Measurements from ENCODE around the gene RFLNA.
"Not testable (repeated sequence)": the region's sequence is repeated elsewhere in the genome, so short reads cannot be mapped to it uniquely, and the experiment has no call there.

RFLNA gene

DNA sequence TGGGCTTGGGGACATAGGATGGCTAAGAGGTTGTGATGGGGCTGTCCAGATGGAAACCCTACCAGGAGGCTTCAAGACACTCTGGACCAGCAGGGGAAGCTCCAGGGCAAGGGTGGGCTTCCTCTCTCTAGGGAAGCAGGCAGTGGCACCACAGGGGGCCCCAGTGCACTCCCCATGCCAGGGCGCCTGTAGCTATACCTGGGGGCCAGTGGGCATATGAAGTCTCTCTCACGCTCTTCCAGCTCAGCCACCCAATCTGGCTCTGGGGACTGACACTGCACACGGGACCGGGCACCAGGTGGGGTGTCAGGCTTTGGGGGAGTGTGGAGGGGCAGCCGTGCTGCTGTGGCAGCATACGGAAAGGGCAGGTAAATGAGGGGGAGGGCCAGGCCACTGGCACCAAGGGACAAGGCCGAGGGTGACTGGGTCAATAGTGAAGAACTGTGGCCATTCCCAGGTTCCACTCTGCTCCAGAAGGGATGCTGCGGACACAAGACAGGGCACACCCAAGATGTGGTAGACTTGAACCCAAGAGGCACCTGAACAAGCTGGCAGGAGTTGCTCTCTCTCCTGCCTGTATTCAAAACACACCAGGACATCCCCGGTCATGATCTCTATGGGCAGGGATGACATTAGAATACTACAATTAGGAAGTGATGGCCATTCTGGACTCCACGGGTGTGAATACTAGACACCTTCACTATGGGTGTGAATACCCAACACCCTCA, 27.5 kb downstream of the RFLNA start:
- peak; percentile 19 for DNase-seq

GRCh38 chr12:124322999-124323328, 28.1 kb downstream of the RFLNA start:
- not testable (repeated sequence) for DNase-seq

DNA sequence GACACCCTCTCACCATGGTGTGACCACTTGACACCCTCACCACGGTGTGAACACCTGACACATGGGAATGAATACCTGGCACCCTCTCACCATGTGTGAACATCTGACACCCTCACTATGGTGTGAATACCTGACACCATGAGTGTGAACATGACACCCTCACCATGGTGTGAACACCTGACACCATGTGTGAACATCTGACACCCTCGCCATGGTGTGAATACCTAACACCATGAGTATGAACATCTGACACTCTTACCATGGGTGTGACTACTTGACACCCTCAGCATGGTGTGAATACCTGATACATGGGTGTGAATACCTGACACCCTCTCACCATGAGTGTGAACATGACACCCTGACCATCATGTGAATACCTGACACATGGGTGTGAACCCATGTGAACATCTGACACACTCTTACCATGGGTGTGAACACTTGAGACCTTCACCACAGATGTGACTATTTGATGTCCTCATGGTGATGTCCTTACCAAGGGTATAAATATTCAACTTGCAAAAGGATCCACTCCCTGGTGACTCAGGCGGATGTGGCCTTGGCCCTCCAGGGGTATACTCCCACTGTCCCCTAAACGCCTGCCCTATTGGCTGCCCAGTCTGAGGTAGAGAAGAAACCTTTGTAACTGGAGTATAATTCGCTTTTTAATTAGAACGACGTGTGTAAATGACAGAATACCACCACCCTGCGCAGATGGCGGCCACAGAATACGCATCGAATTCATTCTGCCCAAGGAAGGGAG, 29.1 kb downstream of the RFLNA start:
- no peak for DNase-seq

DNA sequence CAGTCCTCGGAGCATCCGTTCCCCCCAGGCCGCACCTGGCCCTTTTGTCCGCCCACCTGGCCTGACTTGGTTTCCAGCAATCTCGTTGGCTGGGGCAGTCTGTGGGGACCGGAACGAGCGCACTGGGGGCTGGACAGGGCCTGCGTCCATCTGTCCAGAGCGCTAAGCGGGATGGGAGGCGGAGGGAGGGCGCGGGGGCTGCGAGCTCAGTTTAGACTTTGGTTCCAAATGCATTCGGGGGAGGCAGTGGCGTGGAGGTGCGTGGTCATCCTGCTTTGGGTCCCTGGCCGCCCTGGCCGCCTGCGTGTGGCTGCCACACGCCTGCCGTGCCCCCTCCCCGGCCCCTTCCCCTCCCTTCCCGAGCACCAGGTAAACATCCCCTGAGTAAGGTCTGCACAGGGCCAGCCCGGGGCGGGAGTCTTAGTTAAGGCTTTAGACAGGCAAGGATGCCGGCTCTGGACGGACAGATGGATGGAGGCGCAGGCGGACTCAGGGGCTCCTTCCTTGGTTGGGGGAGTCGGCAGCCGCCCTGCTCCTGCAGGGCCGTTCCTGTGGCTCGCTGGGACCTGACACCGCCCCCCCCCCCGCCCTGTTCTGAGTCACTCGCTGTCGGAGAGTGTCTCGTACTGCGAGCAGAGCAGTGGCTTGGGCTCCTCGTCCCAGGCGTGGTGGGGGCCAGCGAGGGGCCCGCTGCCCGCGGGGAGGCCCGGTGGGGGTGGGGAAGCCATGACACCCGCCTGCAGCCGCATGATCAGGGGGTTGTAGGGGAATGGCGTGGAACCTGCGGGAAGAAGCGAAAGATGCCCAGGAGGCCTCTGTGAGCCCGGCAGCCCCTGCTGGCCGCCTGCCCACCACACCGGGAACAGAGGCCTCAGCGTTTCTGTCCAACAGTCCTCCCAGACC, 30.2 kb downstream of the RFLNA start:
- no peak for DNase-seq

GRCh38 chr12:124326104-124326503, 31.2 kb downstream of the RFLNA start:
- no peak for DNase-seq

DNA sequence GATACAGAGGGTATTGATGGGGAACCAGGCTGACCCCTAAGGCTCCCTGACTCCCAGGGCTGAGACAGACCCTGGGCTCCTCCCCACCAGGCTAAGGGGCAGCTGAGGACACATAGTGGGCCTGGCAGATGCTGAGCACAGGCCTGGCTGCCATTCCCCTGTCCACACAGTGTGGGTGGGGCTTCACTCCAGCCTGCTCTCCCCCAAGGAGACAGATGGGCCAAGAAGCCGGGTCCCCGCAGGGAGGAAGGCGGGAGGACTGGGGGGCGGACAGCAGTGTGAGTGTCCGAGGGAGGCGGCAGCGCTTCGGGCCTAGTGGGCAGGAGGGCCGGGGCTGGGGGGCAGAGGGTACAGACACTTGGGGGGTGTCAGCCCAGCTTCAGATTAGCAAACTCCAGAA, 32.0 kb downstream of the RFLNA start:
- no peak for DNase-seq

DNA sequence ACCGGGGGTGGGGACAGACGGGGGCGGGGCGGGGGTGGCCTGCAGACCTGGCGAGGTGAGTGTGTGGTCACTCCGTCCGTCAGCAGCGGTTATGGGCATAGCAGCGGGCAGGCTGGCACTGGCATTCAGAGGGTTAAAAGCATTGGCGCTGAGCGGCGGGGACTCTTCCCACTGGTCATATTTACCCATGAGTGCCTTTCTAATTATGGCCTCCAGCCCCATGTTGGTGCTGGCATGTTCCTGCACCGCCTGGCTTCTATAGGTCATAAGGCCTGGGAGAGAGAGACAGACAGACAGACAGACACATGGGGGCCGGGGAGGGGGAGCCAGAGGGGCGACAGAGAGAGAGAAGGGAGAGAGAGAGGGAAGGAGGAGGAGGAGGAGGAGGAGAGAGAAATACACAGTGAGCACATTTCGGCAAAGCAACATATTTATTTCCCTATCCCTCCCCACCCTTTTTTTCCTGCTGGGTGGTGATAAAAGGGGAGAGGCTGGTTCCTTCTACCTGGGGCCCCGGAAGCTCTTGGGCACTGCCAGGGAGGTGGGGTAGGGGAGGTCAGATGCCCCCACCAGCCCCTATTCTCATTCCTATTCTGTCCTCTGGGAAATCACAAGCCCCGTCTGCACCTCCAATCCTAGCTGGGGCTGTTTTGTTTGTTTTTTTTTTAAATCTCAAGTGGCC, 32.6 kb downstream of the RFLNA start:
- DNase-seq = no peak

DNA sequence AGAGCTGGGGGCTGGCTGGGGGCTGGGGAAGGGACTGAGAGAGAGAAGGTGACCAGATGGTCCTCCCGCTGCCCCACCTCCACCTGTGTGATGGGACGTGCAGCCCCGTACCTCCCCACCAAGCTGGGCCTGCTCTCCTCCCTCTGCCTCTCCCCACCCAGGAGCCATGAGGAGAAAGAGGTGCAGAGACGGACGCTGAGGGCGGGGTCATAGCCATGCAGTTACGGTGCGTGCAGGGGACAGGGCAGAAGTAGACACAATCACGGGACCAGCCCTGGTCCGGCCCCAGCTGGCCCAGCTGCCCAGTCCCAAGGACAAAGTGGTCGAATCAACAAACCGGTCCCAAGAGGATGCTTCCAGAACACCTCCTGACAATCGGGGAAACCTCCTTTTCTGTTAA, 33.2 kb downstream of the RFLNA start:
- DNase-seq = no peak

DNA sequence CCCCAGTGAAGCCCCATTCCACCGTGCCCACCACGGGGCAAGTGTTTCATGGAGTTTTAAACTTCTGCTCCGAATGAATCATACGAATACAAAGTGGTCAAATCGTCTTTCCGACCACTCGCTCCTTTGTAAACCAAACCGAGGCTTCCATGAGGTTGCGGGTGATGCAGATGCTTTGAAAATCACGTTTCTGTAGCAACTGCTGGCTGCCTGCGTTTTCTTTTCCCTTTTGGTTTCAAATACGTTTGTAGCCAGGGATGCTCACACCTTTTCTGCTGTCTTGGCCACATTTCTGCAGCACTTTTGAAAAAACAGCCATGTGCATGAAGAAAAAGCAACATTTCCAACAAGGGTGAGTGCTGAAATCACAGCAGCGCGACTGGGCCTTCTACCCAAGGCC, 33.7 kb downstream of the RFLNA start:
- no peak for DNase-seq

GRCh38 chr12:124332058-124332672, 37.3 kb downstream of the RFLNA start:
- no peak for DNase-seq

DNA sequence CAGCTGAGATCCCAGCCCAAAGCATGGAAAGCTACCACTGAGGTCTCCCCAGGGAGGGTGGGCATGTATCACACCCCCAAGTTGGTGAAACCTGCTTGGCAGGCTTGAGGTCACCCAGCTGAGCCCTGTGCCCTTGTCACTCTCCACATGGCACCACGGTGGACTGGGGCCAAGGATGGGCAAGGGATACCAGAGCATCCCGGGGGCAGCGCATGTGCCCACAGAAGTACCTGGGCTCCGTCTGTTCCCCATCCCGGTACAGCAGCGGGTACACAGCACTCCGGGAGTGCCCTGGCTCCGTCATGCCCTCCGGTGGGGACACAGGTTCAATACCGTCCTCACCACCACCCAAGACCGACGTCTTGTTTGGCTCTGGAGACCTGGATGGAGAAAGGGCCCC, 38.0 kb downstream of the RFLNA start:
- no peak for DNase-seq

GRCh38 chr12:124333724-124334123, 38.8 kb downstream of the RFLNA start:
- no peak for DNase-seq

GRCh38 chr12:124334266-124334665, 39.4 kb downstream of the RFLNA start:
- no peak for DNase-seq

DNA sequence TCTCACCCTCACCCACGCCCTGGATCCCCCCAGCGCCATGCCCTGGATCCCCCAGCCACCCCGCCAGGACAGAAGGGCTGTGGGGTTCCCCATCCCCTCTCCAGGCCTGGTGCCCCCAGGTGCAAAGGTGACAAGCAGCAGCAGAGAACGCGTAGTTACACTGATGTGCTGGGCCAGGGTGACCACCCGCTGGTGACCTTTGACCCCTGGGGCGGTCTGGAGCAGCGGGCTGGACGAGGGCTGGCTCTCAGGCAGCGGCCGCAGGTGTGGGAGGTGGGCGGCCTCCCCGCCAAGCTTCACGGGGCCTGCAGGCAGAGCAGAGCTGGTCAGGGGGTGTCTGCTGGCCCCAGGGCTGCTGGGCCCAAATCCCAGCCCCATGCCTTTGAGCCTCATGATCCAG, 40.1 kb downstream of the RFLNA start:
- DNase-seq = no peak

DNA sequence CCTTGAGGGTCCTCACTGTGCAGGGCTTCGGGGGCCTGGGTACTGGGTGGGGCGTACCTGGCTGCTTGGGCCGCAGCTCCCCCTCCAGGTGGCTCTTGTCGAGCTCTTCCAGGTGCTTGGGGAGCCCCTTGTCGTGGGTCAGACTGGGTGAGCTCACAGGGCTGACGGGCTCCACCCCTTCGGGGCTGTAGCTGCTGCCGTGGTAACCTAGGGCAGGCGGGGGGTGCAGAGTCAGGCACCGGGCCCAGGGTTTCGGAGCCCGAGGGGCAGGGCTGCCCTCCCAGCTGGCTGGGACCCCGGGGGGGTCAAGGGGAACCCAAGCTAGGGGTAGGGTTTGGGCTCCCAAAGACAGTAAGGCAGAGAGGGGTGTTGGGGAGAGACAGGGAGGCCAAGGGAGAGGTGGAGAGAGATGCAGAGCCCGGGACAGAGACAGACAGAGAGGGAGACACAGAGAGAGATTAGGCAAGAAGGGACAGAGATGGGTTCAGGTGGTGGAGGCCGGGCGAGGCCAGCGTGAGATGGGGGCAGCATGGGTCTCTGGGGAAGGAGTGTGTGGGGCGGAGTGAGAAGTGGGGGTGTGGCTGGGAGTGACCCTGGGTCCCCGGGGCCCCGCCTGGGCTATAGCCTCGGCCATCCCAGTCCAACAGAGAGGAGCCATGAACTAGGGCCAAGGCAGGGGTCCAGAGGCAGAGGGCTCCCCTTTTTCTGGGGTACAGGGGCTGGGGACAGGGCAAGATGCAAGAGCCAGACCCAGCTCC, 40.7 kb downstream of the RFLNA start:
- no peak for DNase-seq

DNA sequence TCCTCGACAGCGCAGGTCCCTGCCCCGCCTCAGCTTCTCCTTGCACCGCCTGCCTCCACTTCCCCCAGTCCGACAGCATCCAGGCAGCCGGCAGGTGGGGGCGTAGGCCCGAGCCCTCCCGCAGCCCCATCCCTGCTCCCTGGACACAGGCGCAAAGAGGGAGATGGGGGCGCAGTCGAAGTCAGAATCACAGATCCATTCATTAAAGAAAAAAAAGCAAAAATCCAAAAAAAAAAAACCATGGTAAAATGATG, 41.2 kb downstream of the RFLNA start:
- DNase-seq = no peak

- no peak for DNase-seq
Measured at GRCh38 chr12:124336742-124337520, 42.0 kb downstream of the RFLNA start.

- no peak for DNase-seq
Measured at GRCh38 chr12:124337622-124338021, 42.7 kb downstream of the RFLNA start.

DNA sequence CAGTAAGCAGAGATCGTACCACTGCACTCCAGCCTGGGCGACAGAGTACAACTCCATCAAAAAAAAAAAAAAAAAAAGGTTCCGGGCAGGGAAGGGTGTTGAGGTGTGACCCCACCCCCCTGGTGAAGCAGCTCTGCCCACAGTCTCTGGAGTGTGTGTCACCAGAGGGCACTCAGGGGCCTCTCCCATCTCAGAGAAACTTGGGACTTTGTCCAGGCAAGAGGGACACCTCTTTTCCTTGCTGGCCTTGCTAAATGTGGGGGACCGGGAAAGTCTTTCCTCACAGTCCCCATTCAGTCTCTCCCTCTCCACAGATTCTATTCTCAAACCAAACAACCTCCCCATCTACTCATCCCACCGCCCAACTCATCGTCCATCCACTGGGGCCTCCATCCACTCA, 43.6 kb downstream of the RFLNA start:
- DNase-seq = no peak

DNA sequence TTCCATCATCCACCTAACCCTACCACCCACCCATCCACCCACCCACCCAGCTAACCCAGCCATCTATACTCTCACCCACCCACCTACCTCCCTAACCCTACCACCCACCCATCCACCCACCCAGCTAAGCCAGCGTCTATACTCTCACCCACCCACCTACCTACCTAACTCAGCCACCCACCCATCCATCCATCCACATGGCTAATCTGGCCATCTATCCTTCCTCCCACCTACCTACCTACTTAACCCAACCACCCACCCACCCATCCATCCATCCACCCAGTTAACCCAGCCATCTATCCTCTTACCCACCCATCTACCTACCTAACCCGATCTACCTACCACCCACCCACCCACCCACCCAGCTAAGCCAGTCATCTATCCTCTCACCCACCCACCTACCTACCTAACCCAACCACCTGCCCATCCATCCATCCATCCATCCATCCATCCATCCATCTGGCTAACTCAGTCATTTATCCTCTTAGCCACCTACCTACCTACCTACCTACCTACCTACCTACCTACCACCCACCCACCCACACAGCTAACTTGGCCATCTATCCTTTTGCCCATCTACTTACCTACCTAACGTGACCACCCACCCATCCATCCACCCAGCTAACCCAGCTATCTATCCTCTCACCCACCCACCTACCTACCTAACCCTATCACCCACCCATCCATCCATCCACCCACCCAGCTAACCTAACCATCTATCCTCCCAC, 44.1 kb downstream of the RFLNA start:
- no peak for DNase-seq
